HG03066 (cell line): ENCODE measurements around the gene ST3GAL3.

Experiments
- ATAC-seq: cut with Tn5 transposase; IDR thresholded peaks from one replicate; pipeline ENCODE4 v1.9.1; 2021; ENCODE audit warnings: low read depth; ENCODE audit not compliant: unreplicated experiment

ST3GAL3 gene

DNA sequence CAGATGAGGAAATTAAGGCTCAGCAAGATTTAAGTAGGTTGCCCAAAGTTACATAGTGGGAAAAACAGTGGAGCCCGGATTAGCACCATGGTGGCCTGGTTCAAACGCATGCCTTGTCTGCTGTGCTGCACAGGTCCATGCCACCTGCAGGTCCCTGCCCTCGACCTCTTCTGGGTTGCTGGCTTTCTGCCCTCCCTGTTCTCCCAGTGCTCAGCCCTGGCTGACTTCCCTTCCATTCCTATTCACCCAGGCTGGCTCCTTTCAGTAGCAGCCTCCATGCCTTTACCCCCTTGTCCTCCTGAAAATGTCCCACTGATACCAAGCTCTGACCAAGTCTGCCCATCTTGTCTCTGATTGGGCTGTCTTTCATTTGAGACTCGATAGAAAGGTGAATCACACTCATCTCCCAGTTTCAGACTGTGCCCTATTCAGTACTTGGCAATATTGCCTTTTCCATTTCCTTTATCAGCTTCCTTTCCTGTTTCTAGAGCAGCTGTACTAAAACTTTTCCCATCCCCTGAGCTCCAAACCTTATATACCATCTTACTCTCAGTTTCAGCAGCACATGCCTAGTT, 75.8 kb downstream of the ST3GAL3 start:
- ATAC-seq = no peak

GRCh38 chr1:43783671-43784205, 76.4 kb downstream of the ST3GAL3 start:
- ATAC-seq = no peak

- no peak for ATAC-seq
Measured at GRCh38 chr1:43786201-43786958, 79.0 kb downstream of the ST3GAL3 start.

DNA sequence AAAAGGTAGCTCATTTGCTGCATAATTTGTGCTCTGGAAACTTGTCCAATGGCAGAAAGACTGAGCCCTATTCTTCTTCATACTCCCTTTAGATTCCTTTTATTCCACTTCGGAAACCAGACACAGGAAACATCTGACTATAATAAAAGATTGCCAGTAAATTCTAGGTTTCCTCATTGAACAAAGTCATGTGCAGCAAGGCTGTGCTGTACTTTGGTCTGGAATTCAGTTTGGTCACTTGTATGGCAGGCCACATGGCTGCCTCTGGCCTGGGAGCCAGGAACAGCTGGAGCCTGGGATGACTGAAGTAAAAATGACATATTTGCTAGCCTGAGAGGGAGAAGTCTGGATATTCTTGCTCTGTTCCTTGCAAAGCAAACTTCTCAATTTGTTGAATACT, 79.6 kb downstream of the ST3GAL3 start:
- no peak for ATAC-seq

DNA sequence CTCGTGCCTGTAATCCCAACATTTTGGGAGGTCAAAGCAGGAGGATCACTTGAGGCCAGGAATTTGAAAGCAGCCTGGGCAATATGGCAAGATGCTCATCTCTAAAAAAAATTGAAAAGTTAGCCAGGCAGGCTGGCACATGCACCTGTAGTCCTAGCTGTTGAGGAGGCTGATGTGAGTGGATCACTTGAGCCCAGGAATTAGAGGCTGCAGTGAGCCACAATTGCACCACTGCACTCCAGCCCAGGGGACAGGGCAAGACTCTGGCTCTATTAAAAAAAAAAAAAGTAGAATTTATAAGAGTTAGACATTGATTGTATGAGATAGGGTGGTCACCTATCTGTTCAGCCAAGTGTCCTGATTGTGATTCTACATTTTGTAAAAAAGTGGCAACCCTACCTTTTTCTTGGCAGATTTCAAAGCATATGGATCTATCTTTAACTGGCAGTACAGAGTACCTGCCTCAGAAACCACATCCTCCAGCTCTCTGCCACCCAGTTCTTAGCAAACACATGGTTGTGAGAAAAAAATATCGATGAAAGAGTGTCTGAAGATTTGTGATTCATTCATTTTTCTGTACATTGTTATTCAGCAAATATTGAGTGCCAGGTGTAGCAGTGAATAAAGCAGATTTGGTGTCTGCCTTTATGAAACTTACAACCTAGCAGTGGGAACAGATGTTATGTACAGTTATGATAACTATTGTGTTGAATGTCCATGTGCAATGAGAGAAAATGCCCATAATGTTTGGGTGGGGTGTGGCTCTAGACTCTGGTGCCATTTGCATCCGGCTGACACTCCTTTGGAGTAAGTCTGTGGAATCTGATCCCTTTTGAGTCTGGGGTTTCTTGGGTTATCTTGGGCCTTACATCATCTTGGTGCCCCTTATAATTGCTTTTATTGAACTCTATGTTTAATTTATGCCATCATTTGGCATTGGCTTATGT, 82.5 kb downstream of the ST3GAL3 start:
- ATAC-seq = no peak

DNA sequence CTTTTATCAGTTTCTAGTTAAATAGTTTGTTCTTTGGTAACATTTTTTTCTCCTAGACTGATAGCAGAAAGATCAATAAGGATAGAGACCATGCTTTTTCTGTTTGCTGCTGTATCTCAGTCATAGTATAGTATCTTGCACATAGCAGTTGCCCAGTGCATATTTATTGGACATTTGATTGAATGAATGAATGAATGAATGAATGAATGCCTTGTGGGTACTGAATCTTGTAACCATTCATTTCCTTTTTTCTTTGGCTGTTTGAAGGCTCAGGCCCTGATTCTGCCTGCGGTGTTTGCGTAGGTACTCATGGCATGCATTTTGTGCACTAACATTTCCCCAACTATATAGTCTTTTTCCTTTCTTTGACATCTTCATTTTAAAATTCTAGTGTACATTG, 83.9 kb downstream of the ST3GAL3 start:
- ATAC-seq = no peak

DNA sequence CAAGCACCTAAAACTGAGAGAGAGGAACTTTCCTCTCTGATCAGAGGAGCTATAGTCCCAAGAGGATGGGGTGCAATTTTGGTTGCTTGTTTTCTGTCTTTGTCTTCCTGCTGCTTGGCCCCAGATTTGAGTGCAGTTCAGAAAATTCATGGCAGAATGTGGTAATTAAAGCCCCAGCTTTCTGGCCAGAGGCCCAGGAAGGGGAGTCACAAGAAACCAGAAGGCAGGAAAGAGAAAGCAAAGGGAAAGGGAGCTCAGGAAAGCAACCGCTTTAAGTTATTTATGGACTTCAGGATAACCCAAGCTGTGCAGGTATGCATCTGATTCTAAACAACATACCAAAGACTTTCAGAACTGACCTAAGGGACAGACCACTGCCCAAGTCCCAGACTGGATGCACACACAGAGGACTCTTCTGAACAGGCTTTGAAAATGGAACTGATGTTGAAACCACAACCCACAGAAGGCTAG, 88.8 kb downstream of the ST3GAL3 start:
- ATAC-seq = no peak

GRCh38 chr1:43797891-43798290, 90.6 kb downstream of the ST3GAL3 start:
- ATAC-seq = no peak

GRCh38 chr1:43799656-43800635, 92.6 kb downstream of the ST3GAL3 start:
- ATAC-seq = no peak

- ATAC-seq = no peak
Measured at GRCh38 chr1:43800771-43801170, 93.4 kb downstream of the ST3GAL3 start.

DNA sequence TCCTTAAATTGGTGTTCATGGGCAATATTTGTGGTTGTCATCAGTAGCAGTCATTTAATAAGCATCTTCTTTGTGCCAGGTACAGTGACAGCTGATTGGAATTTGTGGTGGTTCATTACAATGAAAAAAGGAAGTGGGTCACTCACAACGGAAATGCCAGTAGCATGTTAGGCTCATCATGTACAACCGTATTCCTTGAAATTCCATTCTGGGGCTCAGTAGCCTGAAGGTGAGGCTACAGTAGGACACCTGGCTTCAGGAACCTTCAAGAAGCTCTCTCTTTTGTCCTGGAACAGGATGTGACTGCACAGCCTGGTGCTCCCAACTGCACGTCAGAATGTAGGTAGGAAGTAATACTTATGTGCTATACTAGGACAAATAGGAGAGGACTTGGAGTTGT, 93.9 kb downstream of the ST3GAL3 start:
- no peak for ATAC-seq

DNA sequence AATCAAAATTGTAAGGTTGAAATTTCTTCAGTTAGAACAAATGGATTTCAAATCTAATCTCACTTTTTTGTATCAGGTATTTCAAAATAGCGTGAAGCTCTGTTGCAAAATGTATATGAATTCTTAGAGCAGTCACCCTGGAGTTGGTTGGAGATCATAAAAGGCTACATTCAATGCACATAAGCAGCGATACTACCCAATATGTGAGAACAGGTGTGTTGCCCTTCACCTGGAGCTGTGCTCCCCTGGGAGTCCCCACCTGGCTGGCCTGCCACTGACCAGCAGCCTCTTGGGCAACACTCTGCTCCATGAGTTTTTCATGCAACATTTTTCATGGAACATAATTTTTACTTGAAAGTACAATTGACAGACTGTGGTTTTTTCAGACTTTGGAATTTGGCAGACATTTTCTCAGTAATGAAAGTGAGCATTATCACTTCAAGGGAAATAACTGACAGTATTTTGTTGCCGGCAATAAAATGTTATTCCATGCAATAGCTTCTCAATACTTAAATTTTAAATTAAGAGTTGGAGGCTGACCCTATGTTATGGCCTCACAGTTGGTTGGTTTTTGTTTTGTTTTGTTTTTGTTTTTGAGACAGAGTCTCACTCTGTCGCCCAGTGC, 95.1 kb downstream of the ST3GAL3 start:
- no peak for ATAC-seq

- ATAC-seq = no peak
Measured at GRCh38 chr1:43803105-43803504, 95.8 kb downstream of the ST3GAL3 start.

DNA sequence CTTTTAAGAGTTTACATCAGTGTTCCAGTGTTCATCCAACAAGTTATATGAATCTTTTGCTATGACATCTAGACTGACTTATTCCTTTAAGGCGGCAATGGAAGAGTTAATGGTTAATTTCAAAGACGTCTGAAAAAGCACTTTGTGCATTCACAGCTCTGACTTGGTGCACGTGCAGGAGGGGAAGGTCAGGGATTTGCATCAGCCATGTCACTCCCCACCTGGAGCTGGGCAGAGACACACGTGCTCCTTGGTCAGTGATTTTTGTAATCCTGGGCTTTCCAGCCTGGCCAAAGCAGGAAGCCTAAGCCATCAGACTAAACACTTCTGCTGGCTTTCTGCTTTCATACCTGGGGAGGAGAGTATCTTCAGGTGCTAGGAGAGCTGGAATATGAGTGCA, 96.3 kb downstream of the ST3GAL3 start:
- no peak for ATAC-seq

DNA sequence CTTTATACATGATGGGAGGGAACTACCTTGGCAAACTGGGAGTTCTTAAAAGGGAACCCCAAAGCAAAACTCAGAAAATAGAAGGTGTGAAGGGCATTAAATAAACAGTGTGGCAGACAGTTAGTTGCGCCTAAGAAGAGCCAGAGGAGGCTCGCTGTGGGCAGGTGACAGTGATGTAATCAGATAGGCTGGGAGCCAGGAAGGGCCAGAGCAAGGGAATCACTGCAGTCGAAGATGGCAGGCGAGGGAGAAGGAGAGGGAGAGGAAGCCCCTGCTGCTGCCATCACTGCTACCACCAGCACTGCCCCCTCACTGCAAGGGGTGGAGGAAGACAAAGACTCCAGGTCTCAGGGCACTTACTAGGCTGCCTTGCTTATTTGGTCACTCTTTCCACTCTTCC, 97.2 kb downstream of the ST3GAL3 start:
- ATAC-seq = no peak

GRCh38 chr1:43805340-43805739, 98.0 kb downstream of the ST3GAL3 start:
- no peak for ATAC-seq

GRCh38 chr1:43806183-43806582, 98.8 kb downstream of the ST3GAL3 start:
- no peak for ATAC-seq

GRCh38 chr1:43809097-43809673, 101.8 kb downstream of the ST3GAL3 start:
- ATAC-seq = no peak

DNA sequence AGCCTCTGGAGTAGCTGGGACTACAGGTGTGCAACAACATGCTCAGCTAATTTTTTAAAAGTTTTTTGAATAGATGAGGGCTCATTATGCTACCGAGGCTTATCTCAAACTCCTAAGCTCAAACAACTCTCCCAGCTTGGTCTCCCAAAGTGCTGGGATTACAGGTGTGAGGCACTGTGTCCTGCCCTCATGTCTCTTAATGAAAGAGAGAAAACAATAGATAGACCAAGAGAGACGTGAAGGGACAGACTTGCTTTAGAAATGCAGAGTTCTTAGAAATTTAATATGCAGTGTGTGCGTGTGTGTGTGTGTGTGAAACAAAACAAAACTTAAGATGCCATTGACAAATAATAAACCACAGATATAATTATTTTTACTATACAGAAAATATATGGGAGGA, 105.2 kb downstream of the ST3GAL3 start:
- ATAC-seq = no peak
